ENCODE results near the gene CORO2B. TPM values are rescaled to one million over a fixed set of nuclear protein-coding genes. Genes with fewer than 3 reads are reported as not detected.

The CORO2B gene
- total RNA-seq, 4 donors from 2014 or later = 0.70 to 9.1 (median 1.7) TPM

- peaks cover 0 to 6% of the 10 kb centered on the region in 2 donors for H3K27me3 ChIP-seq
- no peaks in the 10 kb centered on the region for H3K36me3 ChIP-seq
- H3K27ac ChIP-seq = peak overlapping the region; percentile 46 to 72 (median 63)
- DNase-seq = peak; percentile 40 to 75 (median 66)
- H3K4me3 ChIP-seq = peak overlapping the region; percentile 46 to 70 (median 64)
- no peak for TF ChIP-seq POLR2A (IDR thresholded peaks at IDR 0.05)
- TF ChIP-seq, protein P1, sequence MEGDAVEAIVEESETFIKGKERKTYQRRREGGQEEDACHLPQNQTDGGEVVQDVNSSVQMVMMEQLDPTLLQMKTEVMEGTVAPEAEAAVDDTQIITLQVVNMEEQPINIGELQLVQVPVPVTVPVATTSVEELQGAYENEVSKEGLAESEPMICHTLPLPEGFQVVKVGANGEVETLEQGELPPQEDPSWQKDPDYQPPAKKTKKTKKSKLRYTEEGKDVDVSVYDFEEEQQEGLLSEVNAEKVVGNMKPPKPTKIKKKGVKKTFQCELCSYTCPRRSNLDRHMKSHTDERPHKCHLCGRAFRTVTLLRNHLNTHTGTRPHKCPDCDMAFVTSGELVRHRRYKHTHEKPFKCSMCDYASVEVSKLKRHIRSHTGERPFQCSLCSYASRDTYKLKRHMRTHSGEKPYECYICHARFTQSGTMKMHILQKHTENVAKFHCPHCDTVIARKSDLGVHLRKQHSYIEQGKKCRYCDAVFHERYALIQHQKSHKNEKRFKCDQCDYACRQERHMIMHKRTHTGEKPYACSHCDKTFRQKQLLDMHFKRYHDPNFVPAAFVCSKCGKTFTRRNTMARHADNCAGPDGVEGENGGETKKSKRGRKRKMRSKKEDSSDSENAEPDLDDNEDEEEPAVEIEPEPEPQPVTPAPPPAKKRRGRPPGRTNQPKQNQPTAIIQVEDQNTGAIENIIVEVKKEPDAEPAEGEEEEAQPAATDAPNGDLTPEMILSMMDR (IDR thresholded peaks at IDR 0.05) = peak in 5 of 6 experiments; percentile 8 to 39 (median 36)
- no peaks in the 10 kb centered on the region for H3K9me3 ChIP-seq
- H3K4me1 ChIP-seq = peaks cover 0 to 14% (median 3%) of the 10 kb centered on the region in 4 donors
These were observed 416 bp upstream of the CORO2B start for GRCh38 chr15:68578175-68578979.

- Histone ChIP-seq H3K27me3 (peaks cover 0 to 6% of the 10 kb centered on the region in 2 donors), H3K27ac (peak overlapping the region in 1 of 4 donors; percentile 9), H3K4me1 (peaks cover 0 to 14% (median 3%) of the 10 kb centered on the region in 4 donors), H3K36me3 (no peaks in the 10 kb centered on the region), H3K9me3 (no peaks in the 10 kb centered on the region), H3K4me3 (peak overlapping the region in 1 of 4 donors; percentile 60)
- TF ChIP-seq, protein P1 (IDR thresholded peaks at IDR 0.05) = no peak
- no peak for TF ChIP-seq POLR2A (IDR thresholded peaks at IDR 0.05)
- peak in 1 of 3 donors; percentile 34 for DNase-seq
These were observed 1.5 kb downstream of the CORO2B start for GRCh38 chr15:68580026-68580882.

DNA sequence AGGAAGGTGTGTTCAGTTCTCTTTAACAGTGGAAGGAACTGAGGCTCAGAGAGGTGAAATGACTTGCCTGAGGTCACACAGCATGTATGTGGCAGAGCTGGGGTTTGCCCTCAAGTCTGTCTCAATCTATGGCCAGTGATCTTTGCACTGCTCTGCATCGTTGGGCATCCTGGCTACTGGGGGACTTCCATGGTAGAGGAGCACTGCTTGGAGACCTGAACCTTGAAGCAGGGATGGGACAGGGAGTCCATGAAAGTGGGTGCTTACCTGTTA lies 2.0 kb downstream of the CORO2B start:
- H3K27ac ChIP-seq = no peak overlapping the region

DNA sequence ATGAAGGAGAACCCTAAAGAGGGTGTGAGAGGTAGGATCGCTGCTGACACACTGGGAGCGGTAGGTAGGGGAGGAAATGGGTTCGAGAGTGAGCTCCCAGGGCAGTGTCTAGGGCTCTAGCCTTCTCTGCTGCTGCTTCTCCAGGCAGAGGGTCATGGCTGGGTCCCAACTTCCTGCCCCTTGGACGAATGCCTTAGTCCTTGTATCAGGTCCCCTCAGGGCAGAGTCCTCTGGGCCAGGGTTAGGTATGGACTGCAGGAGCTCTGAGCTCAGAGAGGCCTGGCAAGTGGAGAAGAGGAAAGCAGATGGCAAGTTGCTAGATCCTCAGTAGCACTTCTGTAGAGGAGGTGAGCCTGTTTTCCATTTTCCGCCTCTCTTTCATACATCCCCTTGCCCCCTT lies 2.9 kb downstream of the CORO2B start:
- Histone ChIP-seq H3K27me3 (peaks cover 0 to 6% of the 10 kb centered on the region in 2 donors), H3K9me3 (no peaks in the 10 kb centered on the region), H3K4me3 (no peak overlapping the region), H3K27ac (no peak overlapping the region), H3K4me1 (peaks cover 0 to 14% (median 3%) of the 10 kb centered on the region in 4 donors), H3K36me3 (no peaks in the 10 kb centered on the region)
- TF ChIP-seq, protein P1 (IDR thresholded peaks at IDR 0.05) = no peak
- TF ChIP-seq POLR2A (IDR thresholded peaks at IDR 0.05) = no peak
- peak in 1 of 3 donors; percentile 12 for DNase-seq

More for the DNA sequence above, 2.0 kb downstream of the CORO2B start:
- Histone ChIP-seq H3K36me3 (no peaks in the 10 kb centered on the region), H3K4me1 (peaks cover 0 to 14% (median 3%) of the 10 kb centered on the region in 4 donors), H3K27me3 (peaks cover 0 to 6% of the 10 kb centered on the region in 2 donors), H3K4me3 (no peak overlapping the region), H3K9me3 (no peaks in the 10 kb centered on the region)
- TF ChIP-seq POLR2A (IDR thresholded peaks at IDR 0.05) = no peak
- TF ChIP-seq, protein P1 (IDR thresholded peaks at IDR 0.05) = no peak
- peak in 1 of 3 donors; percentile 30 for DNase-seq

DNA sequence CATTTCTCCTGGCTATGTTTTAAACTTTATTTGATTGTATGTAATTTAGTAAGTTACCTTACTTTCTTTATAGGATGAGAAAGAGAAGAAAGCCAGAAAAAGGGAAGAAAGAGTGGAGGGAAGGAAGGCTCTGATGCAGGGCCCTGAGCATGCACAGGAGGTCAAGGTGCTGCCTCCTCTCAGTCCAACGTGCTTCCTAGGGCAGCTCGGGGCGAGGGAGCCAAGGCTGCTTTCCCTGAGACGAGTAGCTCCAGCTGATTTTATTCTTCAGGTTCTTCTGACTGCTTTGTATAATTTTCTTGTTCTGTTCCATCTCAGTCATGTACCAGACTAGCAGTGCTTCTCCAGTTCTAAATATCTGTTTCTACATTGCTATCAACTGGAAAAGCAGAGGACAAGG lies 3.4 kb downstream of the CORO2B start:
- no peak overlapping the region for H3K4me3 ChIP-seq
- no peaks in the 10 kb centered on the region for H3K36me3 ChIP-seq
- H3K4me1 ChIP-seq = peaks cover 0 to 14% (median 3%) of the 10 kb centered on the region in 4 donors
- H3K9me3 ChIP-seq = no peaks in the 10 kb centered on the region
- DNase-seq = peak in 1 of 3 donors; percentile 8
- H3K27me3 ChIP-seq = peaks cover 0 to 6% of the 10 kb centered on the region in 2 donors
- TF ChIP-seq, protein P1 (IDR thresholded peaks at IDR 0.05) = no peak
- no peak for TF ChIP-seq POLR2A (IDR thresholded peaks at IDR 0.05)
- H3K27ac ChIP-seq = no peak overlapping the region

All from Peyer's patch (tissue), 4 donors.